WTC11 (cell line): ENCODE results near the gene NFKBIE. TPM values are rescaled to one million over a fixed set of nuclear protein-coding genes. Genes with fewer than 3 reads are reported as not detected.

ENCODE experiments used
- ATAC-seq: fragments of 200-7000 bp; cut with Tn5 transposase; 2 replicates; pipeline ENCODE4 v1.10.0; 2021; ENCODE audit warnings: mild to moderate bottlenecking, moderate library complexity
- CTCF ChIA-PET: fragments of 300-600 bp; sonication (Branson Sonifier 250); formaldehyde crosslinking; loops from one replicate; lab custom pipeline; 2021; ENCODE audit warnings: antibody characterized with exemption; lab: Charles Lee
- POLR2A ChIA-PET: fragments of 350-600 bp; sonication (Branson Sonifier 250); formaldehyde crosslinking; loops from one replicate; lab custom pipeline; 2021; ENCODE audit warnings: antibody characterized with exemption; lab: Charles Lee
- DNase-seq: peaks from one replicate; pipeline ENCODE4 v3.0.0; 2021; ENCODE audit warnings: low spot score
- H3K27ac Mint-ChIP-seq: 2 replicates; pipeline ENCODE4 v1.8.0; 2021; ENCODE audit warnings: mixed read lengths
- H3K27me3 Mint-ChIP-seq: 2 replicates; pipeline ENCODE4 v1.8.0; 2021; ENCODE audit warnings: low read depth, mild to moderate bottlenecking, moderate library complexity, mixed read lengths
- H3K36me3 Mint-ChIP-seq: 2 replicates; pipeline ENCODE4 v1.8.0; 2021; ENCODE audit warnings: mixed read lengths
- H3K4me1 Mint-ChIP-seq: 2 replicates; pipeline ENCODE4 v1.8.0; 2022; ENCODE audit warnings: mixed read lengths
- H3K4me3 Mint-ChIP-seq: 2 replicates; pipeline ENCODE4 v1.8.0; 2021; ENCODE audit warnings: mild to moderate bottlenecking, moderate library complexity, mixed read lengths
- H3K9me3 Mint-ChIP-seq: 2 replicates; pipeline ENCODE4 v1.8.0; 2021; ENCODE audit warnings: mixed read lengths
- AFF4 ChIP-seq: sonication (generic); formaldehyde crosslinking; IDR thresholded peaks from 2 replicates; pipeline ENCODE4 v1.8.1; 2023; ENCODE audit warnings: mild to moderate bottlenecking, missing genetic modification reagents, borderline replicate concordance
- ATF3 ChIP-seq: sonication (generic); formaldehyde crosslinking; conservative IDR thresholded peaks from 2 replicates; pipeline ENCODE4 v1.8.1; 2022; ENCODE audit warnings: mild to moderate bottlenecking, missing genetic modification reagents
- CBFB ChIP-seq: sonication (generic); formaldehyde crosslinking; IDR thresholded peaks from 2 replicates; pipeline ENCODE4 v1.8.1; 2022; ENCODE audit warnings: mild to moderate bottlenecking, low read depth, missing genetic modification reagents
- EMX1 ChIP-seq: fragments of 250-450 bp; sonication (Bioruptor Pico); IDR thresholded peaks from 2 replicates; pipeline ENCODE4 v1.8.0; 2021; ENCODE audit warnings: mild to moderate bottlenecking
- FOXK1 ChIP-seq: sonication (generic); formaldehyde crosslinking; IDR thresholded peaks from 2 replicates; pipeline ENCODE4 v1.8.0; 2022; ENCODE audit warnings: mild to moderate bottlenecking, moderate library complexity, missing genetic modification reagents
- HMGA2 ChIP-seq: fragments of 250-450 bp; sonication (Bioruptor Pico); IDR thresholded peaks from 2 replicates; pipeline ENCODE4 v1.4.0; 2021; ENCODE audit warnings: mild to moderate bottlenecking, moderate library complexity
- HMGXB4 ChIP-seq: sonication (generic); formaldehyde crosslinking; IDR thresholded peaks from 2 replicates; pipeline ENCODE4 v1.8.1; 2023; ENCODE audit warnings: mild to moderate bottlenecking, moderate library complexity, missing genetic modification reagents
- MLX ChIP-seq: sonication (generic); formaldehyde crosslinking; IDR thresholded peaks from 2 replicates; pipeline ENCODE4 v1.8.1; 2023; ENCODE audit warnings: mild to moderate bottlenecking, missing genetic modification reagents, moderate library complexity
- MYBL2 ChIP-seq: sonication (generic); formaldehyde crosslinking; IDR thresholded peaks from 2 replicates; pipeline ENCODE4 v1.8.1; 2023; ENCODE audit warnings: mild to moderate bottlenecking, moderate library complexity, missing genetic modification reagents
- TEAD1 ChIP-seq: sonication (generic); formaldehyde crosslinking; IDR thresholded peaks from 2 replicates; pipeline ENCODE4 v1.8.0; 2022; ENCODE audit warnings: mild to moderate bottlenecking, missing genetic modification reagents
- TP53 ChIP-seq: sonication (generic); formaldehyde crosslinking; IDR thresholded peaks from 2 replicates; pipeline ENCODE4 v1.8.1; 2023; ENCODE audit warnings: mild to moderate bottlenecking, missing genetic modification reagents
- USF1 ChIP-seq: sonication (generic); formaldehyde crosslinking; IDR thresholded peaks from 2 replicates; pipeline ENCODE4 v1.8.0; 2022; ENCODE audit warnings: mild to moderate bottlenecking, missing genetic modification reagents
- USF2 ChIP-seq: sonication (generic); formaldehyde crosslinking; IDR thresholded peaks from 2 replicates; pipeline ENCODE4 v1.8.1; 2023; ENCODE audit warnings: mild to moderate bottlenecking, missing genetic modification reagents, moderate library complexity
- ZMAT4 ChIP-seq: fragments of 250-450 bp; sonication (Bioruptor Pico); IDR thresholded peaks from 2 replicates; pipeline ENCODE4 v1.9.0; 2021; ENCODE audit warnings: mild to moderate bottlenecking
- ZNF263 ChIP-seq: sonication (generic); formaldehyde crosslinking; IDR thresholded peaks from 2 replicates; pipeline ENCODE4 v1.8.1; 2022; ENCODE audit warnings: low read depth, mild to moderate bottlenecking, moderate library complexity, missing genetic modification reagents
- ZNF281 ChIP-seq: sonication (generic); formaldehyde crosslinking; IDR thresholded peaks from 2 replicates; pipeline ENCODE4 v1.8.0; 2023; ENCODE audit warnings: mild to moderate bottlenecking, missing genetic modification reagents
- ZNF671 ChIP-seq: fragments of 250-450 bp; sonication (Bioruptor Pico); IDR thresholded peaks from 2 replicates; pipeline ENCODE4 v1.8.0; 2021; ENCODE audit warnings: mild to moderate bottlenecking
- ZSCAN18 ChIP-seq: fragments of 250-450 bp; sonication (Bioruptor Pico); IDR thresholded peaks from 2 replicates; pipeline ENCODE4 v2.1.2; 2022; ENCODE audit warnings: mild to moderate bottlenecking, moderate library complexity
- total RNA-seq: library from RNA; stranded (reverse); gene quantifications from 3 replicates; pipeline ENCODE4 v1.2.3, GENCODE V29; 2021

Gene NFKBIE
- total RNA-seq, 1 experiment from 2014 or later: 10.3 TPM

GRCh38 chr6:44228836-44229235, 36.5 kb downstream of the NFKBIE start:
- DNase-seq (no peak), ATAC-seq (no peak)
- H3K4me1 Mint-ChIP-seq: peaks cover 38% of the 10 kb centered on the region
- CTCF ChIA-PET: interaction anchor here (10.7 kb wide), 1 partner anchor 7 kb away, joined by 174 read pairs; no protein-coding TSS in a partner anchor
- no peaks in the 10 kb centered on the region for H3K9me3 Mint-ChIP-seq
- POLR2A ChIA-PET: no interaction called here
- no peaks in the 10 kb centered on the region for H3K27me3 Mint-ChIP-seq
- H3K36me3 Mint-ChIP-seq: peaks cover 48% of the 10 kb centered on the region
- H3K4me3 Mint-ChIP-seq: no peak overlapping the region
- peak overlapping the region; percentile 36; the same call in 1 of the 2 replicates for H3K27ac Mint-ChIP-seq
- TF ChIP-seq USF1 (CRISPR knock-in tag): no peak
- TF ChIP-seq ZNF671 (CRISPR knock-in tag): no peak
- no peak for TF ChIP-seq MLX (CRISPR knock-in tag)
- no peak for TF ChIP-seq MYBL2
- no peak for TF ChIP-seq EMX1 (CRISPR knock-in tag)
- no peak for TF ChIP-seq CBFB (CRISPR knock-in tag)
- no peak for TF ChIP-seq ATF3 (CRISPR knock-in tag)
- TF ChIP-seq AFF4 (CRISPR knock-in tag): no peak
- no peak for TF ChIP-seq ZNF281 (CRISPR knock-in tag)
- TF ChIP-seq TEAD1 (CRISPR knock-in tag): no peak
- TF ChIP-seq USF2 (CRISPR knock-in tag): no peak
- no peak for TF ChIP-seq ZSCAN18
- TF ChIP-seq ZMAT4 (CRISPR knock-in tag): no peak
- TF ChIP-seq TP53 (CRISPR knock-in tag): no peak
- no peak for TF ChIP-seq HMGA2 (CRISPR knock-in tag)
- no peak for TF ChIP-seq FOXK1 (CRISPR knock-in tag)
- no peak for TF ChIP-seq ZNF263 (CRISPR knock-in tag)
- no peak for TF ChIP-seq HMGXB4
